ENCODE data around the gene RICTOR. TPM values are rescaled to one million over a fixed set of nuclear protein-coding genes. Genes with fewer than 3 reads are reported as not detected.

The RICTOR gene
- total RNA-seq, 2 donors from 2014 or later, result 27.6 to 31.8 TPM

DNA sequence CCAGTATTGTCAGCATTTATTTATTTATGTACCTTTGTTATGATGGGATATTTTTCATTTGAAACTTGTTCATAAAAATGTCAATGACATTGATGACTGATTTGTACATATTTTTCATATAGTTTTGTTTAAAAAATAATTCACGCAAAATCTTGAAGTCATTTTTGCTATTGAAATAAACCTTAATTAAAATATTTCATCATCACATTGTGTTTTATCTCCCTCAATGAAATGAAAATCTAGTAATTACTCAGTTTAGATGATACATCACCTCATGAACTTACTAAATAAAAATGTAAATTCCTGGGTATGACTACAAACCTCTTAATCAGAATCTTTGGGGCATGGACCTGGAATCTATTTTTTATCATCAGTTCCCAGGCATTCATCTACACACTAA lies 138.8 kb downstream of the RICTOR start:
- TF ChIP-seq, protein P1, sequence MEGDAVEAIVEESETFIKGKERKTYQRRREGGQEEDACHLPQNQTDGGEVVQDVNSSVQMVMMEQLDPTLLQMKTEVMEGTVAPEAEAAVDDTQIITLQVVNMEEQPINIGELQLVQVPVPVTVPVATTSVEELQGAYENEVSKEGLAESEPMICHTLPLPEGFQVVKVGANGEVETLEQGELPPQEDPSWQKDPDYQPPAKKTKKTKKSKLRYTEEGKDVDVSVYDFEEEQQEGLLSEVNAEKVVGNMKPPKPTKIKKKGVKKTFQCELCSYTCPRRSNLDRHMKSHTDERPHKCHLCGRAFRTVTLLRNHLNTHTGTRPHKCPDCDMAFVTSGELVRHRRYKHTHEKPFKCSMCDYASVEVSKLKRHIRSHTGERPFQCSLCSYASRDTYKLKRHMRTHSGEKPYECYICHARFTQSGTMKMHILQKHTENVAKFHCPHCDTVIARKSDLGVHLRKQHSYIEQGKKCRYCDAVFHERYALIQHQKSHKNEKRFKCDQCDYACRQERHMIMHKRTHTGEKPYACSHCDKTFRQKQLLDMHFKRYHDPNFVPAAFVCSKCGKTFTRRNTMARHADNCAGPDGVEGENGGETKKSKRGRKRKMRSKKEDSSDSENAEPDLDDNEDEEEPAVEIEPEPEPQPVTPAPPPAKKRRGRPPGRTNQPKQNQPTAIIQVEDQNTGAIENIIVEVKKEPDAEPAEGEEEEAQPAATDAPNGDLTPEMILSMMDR (conservative IDR thresholded peaks at IDR 0.05), result no peak
- Histone ChIP-seq H3K9ac (ENCODE audit: extremely low read depth, low read length, poor library complexity, severe bottlenecking) (no peak overlapping the region), H3K9me3 (ENCODE audit: control insufficient read depth, low read length) (no peaks in the 10 kb centered on the region), H3K4me3 (ENCODE audit: low read length) (no peak overlapping the region), H3K4me1 (ENCODE audit: control insufficient read depth, insufficient read depth, low read length) (no peaks in the 10 kb centered on the region), H3K27me3 (ENCODE audit: control insufficient read depth, insufficient read depth, low read length, poor library complexity, severe bottlenecking) (no peaks in the 10 kb centered on the region), H3K36me3 (ENCODE audit: control insufficient read depth, insufficient read depth, low read length) (no peaks in the 10 kb centered on the region), H3K27ac (ENCODE audit: low read depth, low read length) (no peak overlapping the region)
- no peaks in the 10 kb centered on the region for H3K27me3 Mint-ChIP-seq (ENCODE audit: insufficient read depth)
- H3K36me3 Mint-ChIP-seq (ENCODE audit: low read depth), result peaks cover 4% of the 10 kb centered on the region
- peaks cover 8% of the 10 kb centered on the region for H3K4me1 Mint-ChIP-seq
- H3K27ac Mint-ChIP-seq, result no peak overlapping the region
- no peak overlapping the region for H3K4me3 Mint-ChIP-seq
- no peak for DNase-seq
- WGBS, 2 experiments (ENCODE audit: insufficient coverage in 1 of 2, insufficient read length in 1 of 2), result 88% methylated on average over 1 of the region's 1 CpG; no CpG with 5 or more reads in 1 of the 2 experiments
- H3K9me3 Mint-ChIP-seq, result no peaks in the 10 kb centered on the region

DNA sequence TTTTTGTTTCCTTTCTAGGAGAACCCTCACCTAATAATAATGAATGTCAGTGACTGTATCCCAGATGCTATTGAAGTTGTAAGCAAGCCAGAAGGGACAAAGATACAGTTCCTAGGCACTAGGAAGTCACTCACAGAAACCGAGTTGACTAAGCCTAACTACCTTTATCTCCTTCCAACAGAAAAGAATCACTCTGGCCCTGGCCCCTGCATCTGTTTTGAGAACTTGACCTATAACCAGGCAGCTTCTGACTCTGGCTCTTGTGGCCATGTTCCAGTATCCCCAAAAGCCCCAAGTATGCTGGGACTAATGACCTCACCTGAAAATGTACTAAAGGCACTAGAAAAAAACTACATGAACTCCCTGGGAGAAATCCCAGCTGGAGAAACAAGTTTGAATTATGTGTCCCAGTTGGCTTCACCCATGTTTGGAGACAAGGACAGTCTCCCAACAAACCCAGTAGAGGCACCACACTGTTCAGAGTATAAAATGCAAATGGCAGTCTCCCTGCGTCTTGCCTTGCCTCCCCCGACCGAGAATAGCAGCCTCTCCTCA lies 141.3 kb downstream of the RICTOR start:
- no peak overlapping the region for H3K27ac Mint-ChIP-seq
- 90 to 98% methylated on average over 4 of the region's 4 CpGs for WGBS, 2 experiments (ENCODE audit: insufficient coverage in 1 of 2, insufficient read length in 1 of 2)

DNA sequence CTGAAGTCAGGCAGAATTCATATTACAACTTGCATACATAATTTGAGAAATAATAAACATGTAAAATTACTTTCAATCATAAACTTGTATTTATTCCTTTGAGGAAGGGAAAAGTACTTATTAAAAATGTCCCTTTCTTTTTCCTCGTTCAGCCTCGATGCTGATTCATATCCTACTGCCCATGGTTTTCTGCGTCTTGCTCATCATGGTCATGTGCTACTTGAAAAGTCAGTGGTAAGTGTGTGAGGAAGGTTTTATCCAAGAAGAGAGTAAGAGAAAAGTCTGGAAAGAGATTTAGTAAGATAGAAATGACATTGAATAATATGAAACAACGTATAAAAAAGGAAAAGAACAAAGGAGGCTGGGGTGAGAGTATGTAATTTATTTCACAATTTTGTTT lies 142.5 kb downstream of the RICTOR start:
- DNase-seq, result no peak
- H3K36me3 Mint-ChIP-seq (ENCODE audit: low read depth), result peaks cover 2% of the 10 kb centered on the region
- H3K9ac ChIP-seq (ENCODE audit: extremely low read depth, low read length, poor library complexity, severe bottlenecking), result no peak overlapping the region
- H3K27me3 Mint-ChIP-seq (ENCODE audit: insufficient read depth), result no peaks in the 10 kb centered on the region
- H3K27ac Mint-ChIP-seq, result no peak overlapping the region
- TF ChIP-seq, protein P1 (conservative IDR thresholded peaks at IDR 0.05), result no peak
- no peak overlapping the region for H3K27ac ChIP-seq (ENCODE audit: low read depth, low read length)
- H3K4me3 Mint-ChIP-seq, result no peak overlapping the region
- H3K4me1 ChIP-seq (ENCODE audit: control insufficient read depth, insufficient read depth, low read length), result no peaks in the 10 kb centered on the region
- 95 to 100% methylated on average over 1 to 4 of the region's 4 CpGs for WGBS, 2 experiments (ENCODE audit: insufficient coverage in 1 of 2, insufficient read length in 1 of 2)
- H3K4me3 ChIP-seq (ENCODE audit: low read length), result no peak overlapping the region
- H3K36me3 ChIP-seq (ENCODE audit: control insufficient read depth, insufficient read depth, low read length), result no peaks in the 10 kb centered on the region
- peaks cover 4% of the 10 kb centered on the region for H3K9me3 Mint-ChIP-seq
- no peaks in the 10 kb centered on the region for H3K9me3 ChIP-seq (ENCODE audit: control insufficient read depth, low read length)
- no peaks in the 10 kb centered on the region for H3K27me3 ChIP-seq (ENCODE audit: control insufficient read depth, insufficient read depth, low read length, poor library complexity, severe bottlenecking)
- peaks cover 5% of the 10 kb centered on the region for H3K4me1 Mint-ChIP-seq

More for the DNA sequence above, 141.3 kb downstream of the RICTOR start:
- Mint-ChIP-seq H3K4me1 (peaks cover 5% of the 10 kb centered on the region), H3K4me3 (no peak overlapping the region), H3K36me3 (ENCODE audit: low read depth) (peaks cover 4% of the 10 kb centered on the region), H3K27me3 (ENCODE audit: insufficient read depth) (no peaks in the 10 kb centered on the region), H3K9me3 (peaks cover 1% of the 10 kb centered on the region)
- Histone ChIP-seq H3K4me1 (ENCODE audit: control insufficient read depth, insufficient read depth, low read length) (no peaks in the 10 kb centered on the region), H3K36me3 (ENCODE audit: control insufficient read depth, insufficient read depth, low read length) (no peaks in the 10 kb centered on the region), H3K4me3 (ENCODE audit: low read length) (no peak overlapping the region), H3K27ac (ENCODE audit: low read depth, low read length) (no peak overlapping the region), H3K27me3 (ENCODE audit: control insufficient read depth, insufficient read depth, low read length, poor library complexity, severe bottlenecking) (no peaks in the 10 kb centered on the region), H3K9me3 (ENCODE audit: control insufficient read depth, low read length) (no peaks in the 10 kb centered on the region), H3K9ac (ENCODE audit: extremely low read depth, low read length, poor library complexity, severe bottlenecking) (no peak overlapping the region)
- TF ChIP-seq, protein P1 (conservative IDR thresholded peaks at IDR 0.05), result no peak
- no peak for DNase-seq

Measured in endodermal cell (in vitro differentiated cells).